A549 (cell line): Measurements from ENCODE around the gene PLCXD3. TPM values are rescaled to one million over a fixed set of nuclear protein-coding genes. Genes with fewer than 3 reads are reported as not detected.

Experiments used
- ATAC-seq, 2 experiments: fragments of 200-7000 bp in 1 of 2; fragments of >200 bp in 1 of 2; cut with Nextera tagmentation in 1 of 2; cut with Tn5 transposase in 1 of 2; 3 replicates each; pipeline versions ENCODE4 v1.8.0 to v1.9.1; 2018 to 2020; ENCODE audit warnings: mild to moderate bottlenecking in 1 of 2, moderate library complexity in 1 of 2
- CTCF ChIA-PET: fragments of 300-600 bp; sonication (Branson Sonifier 250); formaldehyde crosslinking; extraction: SDS; loops from one replicate; lab custom pipeline; 2021; ENCODE audit warnings: antibody characterized with exemption, inconsistent platforms; lab: Yijun Ruan, JAX
- POLR2A ChIA-PET: fragments of 350-600 bp; formaldehyde crosslinking; extraction: SDS; loops from one replicate; lab custom pipeline; 2021; ENCODE audit warnings: antibody characterized with exemption, inconsistent platforms; lab: Yijun Ruan, JAX
- DNase-seq, 2 experiments: peaks; one replicate each; pipeline versions ENCODE4 v3.0.0 to v3.0.0-alpha.2; 2011 to 2016; ENCODE audit warnings: low read depth in 1 of 2, low spot score in 1 of 2
- FAIRE-seq: peaks from 2 replicates; lab custom pipeline; 2011; peaks lifted over from hg19 to GRCh38; lab: Jason Lieb, UNC
- H3K27ac ChIP-seq, 2 experiments: fragments of >200 bp; sonication (Bioruptor Twin); formaldehyde crosslinking; 3 replicates each; pipeline ENCODE4 v1.5.1; 2016 to 2017
- H3K4me1 ChIP-seq: fragments of >200 bp; sonication (Bioruptor Twin); formaldehyde crosslinking; 3 replicates; pipeline ENCODE4 v1.6.1; 2016
- H3K4me2 ChIP-seq: fragments of >200 bp; sonication (Bioruptor Twin); formaldehyde crosslinking; 3 replicates; pipeline ENCODE4 v1.6.1; 2016
- H3K4me3 ChIP-seq: fragments of >200 bp; sonication (Bioruptor Twin); formaldehyde crosslinking; 3 replicates; pipeline ENCODE4 v1.5.1; 2016
- H3K9me3 ChIP-seq: fragments of >200 bp; sonication (Bioruptor Twin); formaldehyde crosslinking; 3 replicates; pipeline ENCODE4 v1.6.1; 2016
- ATOH8 ChIP-seq: fragments of 250-450 bp; sonication (Bioruptor Pico); IDR thresholded peaks from 2 replicates; pipeline ENCODE4 v1.5.0; 2020; ENCODE audit warnings: low read depth, mild to moderate bottlenecking, moderate library complexity
- CBX2 ChIP-seq: fragments of 200-600 bp; sonication (generic); IDR thresholded peaks from 2 replicates; pipeline ENCODE4 v1.6.1; 2016; ENCODE audit warnings: low read depth, mild to moderate bottlenecking, borderline replicate concordance
- CBX8 ChIP-seq: fragments of 200-600 bp; sonication (generic); IDR thresholded peaks from 2 replicates; pipeline ENCODE4 v1.6.1; 2016
- CEBPB ChIP-seq, 2 experiments: fragments of >200 bp in 1 of 2; sonication (Bioruptor Twin) in 1 of 2; formaldehyde crosslinking in 1 of 2; IDR thresholded peaks; 2 replicates each; pipeline ENCODE4 v1.6.1; 2012 to 2016
- CHD2 ChIP-seq: fragments of 150-350 bp; IDR thresholded peaks from 2 replicates; pipeline ENCODE4 v1.6.1; 2014; ENCODE audit warnings: low read length; ENCODE audit not compliant: partially characterized antibody
- CHD4 ChIP-seq: fragments of 200-600 bp; sonication (generic); IDR thresholded peaks from 2 replicates; pipeline ENCODE4 v1.6.1; 2016; ENCODE audit warnings: antibody characterized with exemption, mild to moderate bottlenecking, borderline replicate concordance
- EHMT2 ChIP-seq: fragments of 200-600 bp; sonication (generic); IDR thresholded peaks from 2 replicates; pipeline ENCODE4 v1.6.1; 2016; ENCODE audit warnings: antibody characterized with exemption, low read depth, mild to moderate bottlenecking, moderate library complexity
- ELK1 ChIP-seq: fragments of 150-350 bp; IDR thresholded peaks from 2 replicates; pipeline ENCODE4 v1.6.1; 2014; ENCODE audit warnings: low read depth, mild to moderate bottlenecking, low read length
- EP300 ChIP-seq, 2 experiments: fragments of >200 bp; sonication (Bioruptor Twin); formaldehyde crosslinking; IDR thresholded peaks; 2 replicates in 1 of 2; 3 replicates in 1 of 2; pipeline ENCODE4 v1.6.1; 2016 to 2017
- HEYL ChIP-seq: fragments of 250-450 bp; sonication (Bioruptor Pico); IDR thresholded peaks from 2 replicates; pipeline ENCODE4 v1.8.0; 2021; ENCODE audit warnings: mild to moderate bottlenecking, moderate library complexity
- HOXA7 ChIP-seq: fragments of 250-450 bp; sonication (Bioruptor Pico); IDR thresholded peaks from 2 replicates; pipeline ENCODE4 v1.5.0; 2020; ENCODE audit warnings: mild to moderate bottlenecking, moderate library complexity
- HOXB13 ChIP-seq: fragments of 250-450 bp; sonication (Bioruptor Pico); IDR thresholded peaks from 2 replicates; pipeline ENCODE4 v1.5.0; 2020; ENCODE audit warnings: low read depth, mild to moderate bottlenecking, moderate library complexity
- KDM1A ChIP-seq: fragments of 200-600 bp; sonication (generic); IDR thresholded peaks from 2 replicates; pipeline ENCODE4 v1.6.1; 2016; ENCODE audit warnings: low read depth, mild to moderate bottlenecking
- MYC ChIP-seq: IDR thresholded peaks from 2 replicates; pipeline ENCODE4 v1.6.1; 2012; ENCODE audit warnings: mild to moderate bottlenecking, inconsistent platforms, low read length, improper control_type of control experiment, borderline replicate concordance
- RCOR1 ChIP-seq: fragments of 150-350 bp; IDR thresholded peaks from 2 replicates; pipeline ENCODE4 v1.6.1; 2014; ENCODE audit warnings: antibody characterized with exemption, low read length, low read depth
- REST ChIP-seq: fragments of 200-600 bp; sonication (generic); IDR thresholded peaks from 2 replicates; pipeline ENCODE4 v1.6.1; 2016; ENCODE audit warnings: antibody characterized with exemption, mild to moderate bottlenecking, moderate library complexity
- RNF2 ChIP-seq: fragments of 200-600 bp; sonication (generic); IDR thresholded peaks from 2 replicates; pipeline ENCODE4 v1.6.1; 2016; ENCODE audit warnings: low read depth, mild to moderate bottlenecking, antibody characterized with exemption, moderate library complexity, borderline replicate concordance
- ZC3H11A ChIP-seq: fragments of 450-650 bp; IDR thresholded peaks from 2 replicates; pipeline ENCODE4 v1.6.1; 2014; ENCODE audit warnings: antibody characterized with exemption, mild to moderate bottlenecking
- ZFP36 ChIP-seq: fragments of 450-650 bp; IDR thresholded peaks from 2 replicates; pipeline ENCODE4 v1.6.1; 2014; ENCODE audit warnings: borderline replicate concordance; ENCODE audit not compliant: partially characterized antibody
- WGBS: methylation state at CpG from one replicate; pipeline ENCODE4 v1.1.6; 2017; ENCODE audit errors: missing lambda C conversion rate; 5-methylcytosine and 5-hydroxymethylcytosine counted together
- polyA plus RNA-seq, 4 experiments: library from polyadenylated mRNA; depleted of rRNA in 3 of 4; stranded (reverse); fragments of >200 nt; fragmentation: RNase III in 1 of 4; extraction: RNeasy Plus Mini Kit Qiagen cat#74134 plus additional on column Dnase treatment in 1 of 4; gene quantifications; 2 replicates in 3 of 4; 3 replicates in 1 of 4; pipeline ENCODE4 v1.2.3, GENCODE V29; 2011 to 2017

The PLCXD3 gene
- polyA plus RNA-seq, 2 of the 4 experiments (the other 2 are of a cell fraction), result 1.2 to 1.6 TPM

GRCh38 chr5:41517909-41518308, 7.5 kb upstream of the PLCXD3 start:
- DNase-seq (no peak), ATAC-seq (no peak), FAIRE-seq (no peak)
- CTCF ChIA-PET, result interaction anchor here (1.2 to 3.9 kb wide), 5 partner anchors 9 to 613 kb away, joined by 3 to 17 read pairs (median 6); no protein-coding TSS in a partner anchor
- POLR2A ChIA-PET, result no interaction called here
- H3K4me1 ChIP-seq, result no peaks in the 10 kb centered on the region
- H3K9me3 ChIP-seq, result no peaks in the 10 kb centered on the region
- H3K27ac ChIP-seq, result no peak overlapping the region
- TF ChIP-seq EHMT2, result peak; percentile 63; the same call in 1 of the 2 replicates
- no peak for TF ChIP-seq MYC
- no peak for TF ChIP-seq CEBPB (IDR thresholded peaks at IDR 0.05)
- TF ChIP-seq CHD4, result no peak
- TF ChIP-seq EP300 (IDR thresholded peaks at IDR 0.05), result no peak
- no peak for TF ChIP-seq ZC3H11A
- peak; percentile 95 for TF ChIP-seq REST
- TF ChIP-seq HOXA7 (CRISPR knock-in tag), result no peak
- no peak for TF ChIP-seq HEYL (CRISPR knock-in tag)
- no peak for TF ChIP-seq ATOH8 (CRISPR knock-in tag)
- no peak for TF ChIP-seq ZFP36
- TF ChIP-seq RCOR1, result no peak
- TF ChIP-seq CBX2, result no peak
- TF ChIP-seq CHD2, result no peak
- H3K4me2 ChIP-seq, result no peak overlapping the region
- no peak overlapping the region for H3K4me3 ChIP-seq

GRCh38 chr5:41511241-41511640, 840 bp upstream of the PLCXD3 start:
- Histone ChIP-seq H3K9me3 (no peaks in the 10 kb centered on the region), H3K4me2 (peak overlapping the region; percentile 79), H3K4me1 (peaks cover 16% of the 10 kb centered on the region; the same call in 2 of the 3 replicates), H3K27ac (no peak overlapping the region), H3K4me3 (no peak overlapping the region)
- TF ChIP-seq ZC3H11A, result no peak
- no peak for TF ChIP-seq CBX8
- TF ChIP-seq ELK1, result no peak
- WGBS, result 83% methylated on average over 1 of the region's 1 CpG
- DNase-seq (no peak), FAIRE-seq (no peak), ATAC-seq (no peak)
- CTCF ChIA-PET, result no interaction called here
- POLR2A ChIA-PET, result no interaction called here

GRCh38 chr5:41509399-41510175, 814 bp downstream of the PLCXD3 start:
- peaks cover 16% of the 10 kb centered on the region; the same call in 2 of the 3 replicates for H3K4me1 ChIP-seq
- CTCF ChIA-PET, result interaction anchor here (1.1 to 2.4 kb wide), 3 partner anchors 8 to 605 kb away, joined by 3 to 6 read pairs (median 5); no protein-coding TSS in a partner anchor
- 71% methylated on average over 33 of the region's 35 CpGs for WGBS
- H3K4me2 ChIP-seq, result peak overlapping the region; percentile 79
- H3K4me3 ChIP-seq, result peak overlapping the region; percentile 52
- TF ChIP-seq RNF2 (no peak), HOXB13 (CRISPR knock-in tag) (no peak), KDM1A (no peak)
- H3K9me3 ChIP-seq, result no peaks in the 10 kb centered on the region
- no peak for FAIRE-seq
- ATAC-seq, result peak in 1 of 2 experiments; percentile 50; a peak in 3 of 6 replicates
- DNase-seq, result peak in 1 of 2 experiments; percentile 14
- POLR2A ChIA-PET, result no interaction called here
- H3K27ac ChIP-seq, result peak overlapping the region; percentile 40 to 70; a peak in 4 of 6 replicates
